Measurements from ENCODE around the gene RPUSD3.

Gene RPUSD3

GRCh38 chr3:9887480-9887879 is 43.7 kb upstream of the RPUSD3 start:
- H3K9me3 Mint-ChIP-seq: no peaks in the 10 kb centered on the region
- peaks cover 22% of the 10 kb centered on the region for H3K4me1 Mint-ChIP-seq
- no peak for DNase-seq
- no peak overlapping the region for H3K4me3 Mint-ChIP-seq
- TF ChIP-seq CTCF (IDR thresholded peaks at IDR 0.05): no peak
- no peak overlapping the region for H3K27ac Mint-ChIP-seq
- H3K36me3 Mint-ChIP-seq (ENCODE audit: low read depth): peaks cover 9% of the 10 kb centered on the region
- peaks cover 5% of the 10 kb centered on the region for H3K27me3 Mint-ChIP-seq (ENCODE audit: low read depth, poor library complexity)

- H3K36me3 Mint-ChIP-seq (ENCODE audit: low read depth): no peaks in the 10 kb centered on the region
- TF ChIP-seq CTCF (IDR thresholded peaks at IDR 0.05): no peak
- H3K27me3 Mint-ChIP-seq (ENCODE audit: low read depth, poor library complexity): peaks cover 3% of the 10 kb centered on the region
- H3K4me3 Mint-ChIP-seq: no peak overlapping the region
- no peak overlapping the region for H3K27ac Mint-ChIP-seq
- no peaks in the 10 kb centered on the region for H3K9me3 Mint-ChIP-seq
- H3K4me1 Mint-ChIP-seq: peaks cover 14% of the 10 kb centered on the region
- DNase-seq: no peak
Measured at GRCh38 chr3:9886328-9886727, 42.5 kb upstream of the RPUSD3 start.

- H3K4me1 Mint-ChIP-seq: peaks cover 8% of the 10 kb centered on the region
- no peak overlapping the region for H3K4me3 Mint-ChIP-seq
- DNase-seq: no peak
- H3K36me3 Mint-ChIP-seq (ENCODE audit: low read depth): no peaks in the 10 kb centered on the region
- TF ChIP-seq CTCF (IDR thresholded peaks at IDR 0.05): no peak
- H3K27ac Mint-ChIP-seq: peak overlapping the region; percentile 30
- H3K27me3 Mint-ChIP-seq (ENCODE audit: low read depth, poor library complexity): peaks cover 5% of the 10 kb centered on the region
- no peaks in the 10 kb centered on the region for H3K9me3 Mint-ChIP-seq
Measured at GRCh38 chr3:9884555-9885165, 40.9 kb upstream of the RPUSD3 start.

GRCh38 chr3:9883706-9884554 is 40.1 kb upstream of the RPUSD3 start:
- peaks cover 8% of the 10 kb centered on the region for H3K4me1 Mint-ChIP-seq
- no peak overlapping the region for H3K27ac Mint-ChIP-seq
- no peak for TF ChIP-seq CTCF (IDR thresholded peaks at IDR 0.05)
- no peak overlapping the region for H3K4me3 Mint-ChIP-seq
- H3K27me3 Mint-ChIP-seq (ENCODE audit: low read depth, poor library complexity): peaks cover 3% of the 10 kb centered on the region
- H3K36me3 Mint-ChIP-seq (ENCODE audit: low read depth): no peaks in the 10 kb centered on the region
- H3K9me3 Mint-ChIP-seq: no peaks in the 10 kb centered on the region
- DNase-seq: no peak

- no peaks in the 10 kb centered on the region for H3K36me3 Mint-ChIP-seq (ENCODE audit: low read depth)
- DNase-seq: no peak
- no peaks in the 10 kb centered on the region for H3K9me3 Mint-ChIP-seq
- H3K4me3 Mint-ChIP-seq: no peak overlapping the region
- no peak for TF ChIP-seq CTCF (IDR thresholded peaks at IDR 0.05)
- H3K27ac Mint-ChIP-seq: no peak overlapping the region
- H3K4me1 Mint-ChIP-seq: peaks cover 8% of the 10 kb centered on the region
- peaks cover 10% of the 10 kb centered on the region for H3K27me3 Mint-ChIP-seq (ENCODE audit: low read depth, poor library complexity)
Measured at GRCh38 chr3:9881441-9881840, 37.6 kb upstream of the RPUSD3 start.

Data from nephron progenitor cell (in vitro differentiated cells).